Measurements from ENCODE around the gene CFLAR. TPM values are rescaled to one million over a fixed set of nuclear protein-coding genes. Genes with fewer than 3 reads are reported as not detected.

The CFLAR gene
- total and polyA plus RNA-seq, 2 of the 13 experiments (the other 11 are each of a cell fraction or from before 2014, with no cell fraction given) = 43.8 to 92.1 TPM

GRCh38 chr2:201204655-201205514 is 88.9 kb downstream of the CFLAR start (continued):
- TF ChIP-seq ZNF572 (CRISPR knock-in tag; IDR thresholded peaks at IDR 0.05) (no peak), PTBP1 (IDR thresholded peaks at IDR 0.05; ENCODE audit: low read depth, low read length, poor library complexity, severe bottlenecking) (no peak), ZMYM4 (CRISPR knock-in tag; IDR thresholded peaks at IDR 0.05) (peak; percentile 86), TGIF2 (CRISPR knock-in tag; IDR thresholded peaks at IDR 0.05) (peak; percentile 58; the same call in 1 of the 2 replicates), ZBTB42 (CRISPR knock-in tag; IDR thresholded peaks at IDR 0.05) (no peak; the same call in 1 of the 2 replicates), ZNF30 (CRISPR knock-in tag; IDR thresholded peaks at IDR 0.05) (0 out of 2 replicates have a peak, but pooled peaks have one; percentile 48), PCBP2 (optimal IDR thresholded peaks at IDR 0.05; ENCODE audit: low read depth, low read length, poor library complexity, severe bottlenecking) (no peak), ZNF512 (CRISPR knock-in tag; IDR thresholded peaks at IDR 0.05) (no peak), TFDP2 (CRISPR knock-in tag; IDR thresholded peaks at IDR 0.05) (no peak), ZNF337 (CRISPR knock-in tag; IDR thresholded peaks at IDR 0.05; ENCODE audit: borderline replicate concordance, low read depth) (peak; percentile 75; the same call in 1 of the 2 replicates), ZXDC (CRISPR knock-in tag; IDR thresholded peaks at IDR 0.05) (0 out of 2 replicates have a peak, but pooled peaks have one; percentile 51), ZNF550 (CRISPR knock-in tag; IDR thresholded peaks at IDR 0.05; ENCODE audit: borderline replicate concordance) (no peak), TIGD3 (CRISPR knock-in tag; IDR thresholded peaks at IDR 0.05; ENCODE audit: borderline replicate concordance) (no peak; the same call in 1 of the 2 replicates), PHF5A (CRISPR knock-in tag; IDR thresholded peaks at IDR 0.05; ENCODE audit: low read depth, unreplicated experiment) (peak; percentile 68), FOXM1 (CRISPR knock-in tag; IDR thresholded peaks at IDR 0.05) (no peak), NR1H2 (CRISPR knock-in tag; IDR thresholded peaks at IDR 0.05; ENCODE audit: borderline replicate concordance, low read depth) (no peak), ATF7-NPFF (CRISPR knock-in tag; IDR thresholded peaks at IDR 0.05; ENCODE audit: low read depth) (no peak; the same call in 1 of the 2 replicates), POLR2A (IDR thresholded peaks at IDR 0.05; ENCODE audit: insufficient read depth in 1 of 2, low read depth in 2 of 2, low read length in 2 of 2) (peak; percentile 92 to 98), PCBP1 (IDR thresholded peaks at IDR 0.05; ENCODE audit: borderline replicate concordance, low read depth, low read length) (no peak)
- TF ChIP-seq, protein P1, sequence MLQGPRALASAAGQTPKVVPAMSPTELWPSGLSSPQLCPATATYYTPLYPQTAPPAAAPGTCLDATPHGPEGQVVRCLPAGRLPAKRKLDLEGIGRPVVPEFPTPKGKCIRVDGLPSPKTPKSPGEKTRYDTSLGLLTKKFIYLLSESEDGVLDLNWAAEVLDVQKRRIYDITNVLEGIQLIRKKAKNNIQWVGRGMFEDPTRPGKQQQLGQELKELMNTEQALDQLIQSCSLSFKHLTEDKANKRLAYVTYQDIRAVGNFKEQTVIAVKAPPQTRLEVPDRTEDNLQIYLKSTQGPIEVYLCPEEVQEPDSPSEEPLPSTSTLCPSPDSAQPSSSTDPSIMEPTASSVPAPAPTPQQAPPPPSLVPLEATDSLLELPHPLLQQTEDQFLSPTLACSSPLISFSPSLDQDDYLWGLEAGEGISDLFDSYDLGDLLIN (CRISPR knock-in tag; IDR thresholded peaks at IDR 0.05; ENCODE audit: borderline replicate concordance) = no peak
